HEK293 (cell line): ENCODE data around the gene UST.
A peak's percentile ranks its signal among the peaks of the same experiment; 100 is the strongest.

Experiments used
- FEZF1 ChIP-seq: fragments of 450-650 bp; formaldehyde crosslinking; IDR thresholded peaks from 2 replicates; pipeline ENCODE4 v1.5.1; 2016; ENCODE audit warnings: missing biosample characterization, missing genetic modification characterization
- GLIS2 ChIP-seq: fragments of 450-650 bp; formaldehyde crosslinking; IDR thresholded peaks from 2 replicates; pipeline ENCODE4 v1.5.1; 2016; ENCODE audit warnings: missing biosample characterization, missing genetic modification characterization
- HOXD13 ChIP-seq: sonication (generic); formaldehyde crosslinking; IDR thresholded peaks from 2 replicates; pipeline ENCODE4 v1.8.0; 2022; ENCODE audit warnings: missing genetic modification reagents, borderline replicate concordance
- IKZF3 ChIP-seq: fragments of 450-650 bp; IDR thresholded peaks from 2 replicates; pipeline ENCODE4 v1.5.0; 2018; ENCODE audit warnings: missing biosample characterization, mild to moderate bottlenecking, missing genetic modification characterization, moderate library complexity
- KLF10 ChIP-seq: fragments of 450-650 bp; IDR thresholded peaks from 2 replicates; pipeline ENCODE4 v1.5.1; 2018; ENCODE audit warnings: missing biosample characterization, mild to moderate bottlenecking, missing genetic modification characterization
- KLF8 ChIP-seq: fragments of 450-650 bp; formaldehyde crosslinking; IDR thresholded peaks from 2 replicates; pipeline ENCODE4 v1.5.1; 2016; ENCODE audit warnings: missing biosample characterization, missing genetic modification characterization
- OSR2 ChIP-seq: fragments of 450-650 bp; formaldehyde crosslinking; IDR thresholded peaks from 2 replicates; pipeline ENCODE4 v1.5.1; 2016; ENCODE audit warnings: missing biosample characterization, missing genetic modification characterization
- SP7 ChIP-seq: fragments of 450-650 bp; formaldehyde crosslinking; IDR thresholded peaks from 2 replicates; pipeline ENCODE4 v1.5.1; 2016; ENCODE audit warnings: missing biosample characterization, missing genetic modification characterization
- TCF7L2 ChIP-seq: IDR thresholded peaks from 2 replicates; pipeline ENCODE4 v1.6.1; 2011; ENCODE audit warnings: low read depth, mild to moderate bottlenecking, inconsistent platforms, low read length, moderate library complexity, borderline replicate concordance
- WT1 ChIP-seq: fragments of 450-650 bp; formaldehyde crosslinking; IDR thresholded peaks from 2 replicates; pipeline ENCODE4 v1.5.1; 2016; ENCODE audit warnings: missing biosample characterization, missing genetic modification characterization
- ZBTB17 ChIP-seq: fragments of 450-650 bp; formaldehyde crosslinking; IDR thresholded peaks from 2 replicates; pipeline ENCODE4 v1.5.1; 2016; ENCODE audit warnings: missing biosample characterization, missing genetic modification characterization
- ZBTB21 ChIP-seq: fragments of 450-650 bp; formaldehyde crosslinking; IDR thresholded peaks from 2 replicates; pipeline ENCODE4 v1.5.1; 2017; ENCODE audit warnings: missing biosample characterization, missing genetic modification characterization
- ZIC2 ChIP-seq: fragments of 450-650 bp; formaldehyde crosslinking; IDR thresholded peaks from 2 replicates; pipeline ENCODE4 v1.5.1; 2016; ENCODE audit warnings: missing biosample characterization, missing genetic modification characterization
- ZNF114 ChIP-seq: fragments of 450-650 bp; formaldehyde crosslinking; IDR thresholded peaks from 2 replicates; pipeline ENCODE4 v1.5.0; 2017; ENCODE audit warnings: missing biosample characterization, missing genetic modification characterization
- ZNF132 ChIP-seq: fragments of 450-650 bp; formaldehyde crosslinking; IDR thresholded peaks from 2 replicates; pipeline ENCODE4 v1.5.1; 2017; ENCODE audit warnings: missing biosample characterization, missing genetic modification characterization, borderline replicate concordance
- ZNF157 ChIP-seq: fragments of 450-650 bp; formaldehyde crosslinking; IDR thresholded peaks from 2 replicates; pipeline ENCODE4 v1.5.1; 2016; ENCODE audit warnings: missing biosample characterization, missing genetic modification characterization
- ZNF16 ChIP-seq: fragments of 450-650 bp; formaldehyde crosslinking; IDR thresholded peaks from 2 replicates; pipeline ENCODE4 v1.5.1; 2016; ENCODE audit warnings: low read depth, missing biosample characterization, missing genetic modification characterization
- ZNF169 ChIP-seq: fragments of 450-650 bp; formaldehyde crosslinking; IDR thresholded peaks from 2 replicates; pipeline ENCODE4 v1.5.1; 2016; ENCODE audit warnings: missing biosample characterization, missing genetic modification characterization
- ZNF2 ChIP-seq: fragments of 450-650 bp; formaldehyde crosslinking; IDR thresholded peaks from 2 replicates; pipeline ENCODE4 v1.5.1; 2016; ENCODE audit warnings: missing biosample characterization, missing genetic modification characterization
- ZNF202 ChIP-seq: fragments of 450-650 bp; formaldehyde crosslinking; IDR thresholded peaks from 2 replicates; pipeline ENCODE4 v1.5.1; 2016; ENCODE audit warnings: missing biosample characterization, missing genetic modification characterization, borderline replicate concordance
- ZNF26 ChIP-seq: fragments of 450-650 bp; formaldehyde crosslinking; IDR thresholded peaks from 2 replicates; pipeline ENCODE4 v1.5.1; 2016; ENCODE audit warnings: missing biosample characterization, missing genetic modification characterization
- ZNF350 ChIP-seq: fragments of 450-650 bp; formaldehyde crosslinking; IDR thresholded peaks from 2 replicates; pipeline ENCODE4 v1.5.0; 2017; ENCODE audit warnings: missing biosample characterization, mild to moderate bottlenecking, missing genetic modification characterization
- ZNF394 ChIP-seq: fragments of 450-650 bp; formaldehyde crosslinking; IDR thresholded peaks from 2 replicates; pipeline ENCODE4 v1.5.1; 2016; ENCODE audit warnings: missing biosample characterization, missing genetic modification characterization, mild to moderate bottlenecking, moderate library complexity, borderline replicate concordance
- ZNF501 ChIP-seq: fragments of 450-650 bp; formaldehyde crosslinking; IDR thresholded peaks from 2 replicates; pipeline ENCODE4 v1.5.1; 2016; ENCODE audit warnings: missing biosample characterization, missing genetic modification characterization
- ZNF514 ChIP-seq: fragments of 450-650 bp; formaldehyde crosslinking; IDR thresholded peaks from 2 replicates; pipeline ENCODE4 v1.5.1; 2016; ENCODE audit warnings: missing biosample characterization, missing genetic modification characterization
- ZNF555 ChIP-seq: fragments of 450-650 bp; formaldehyde crosslinking; conservative IDR thresholded peaks from 2 replicates; pipeline ENCODE4 v1.5.1; 2017; ENCODE audit warnings: missing biosample characterization, mild to moderate bottlenecking, missing genetic modification characterization, inconsistent platforms
- ZNF558 ChIP-seq: fragments of 450-650 bp; formaldehyde crosslinking; IDR thresholded peaks from 2 replicates; pipeline ENCODE4 v1.5.1; 2016; ENCODE audit warnings: missing biosample characterization, missing genetic modification characterization
- ZNF571 ChIP-seq: fragments of 450-650 bp; formaldehyde crosslinking; IDR thresholded peaks from 2 replicates; pipeline ENCODE4 v1.5.0; 2017; ENCODE audit warnings: missing biosample characterization, missing genetic modification characterization
- ZNF596 ChIP-seq: fragments of 450-650 bp; IDR thresholded peaks from 2 replicates; pipeline ENCODE4 v1.5.0; 2018; ENCODE audit warnings: missing biosample characterization, mild to moderate bottlenecking, missing genetic modification characterization, moderate library complexity
- ZNF660 ChIP-seq: fragments of 450-650 bp; IDR thresholded peaks from 2 replicates; pipeline ENCODE4 v1.5.1; 2018; ENCODE audit warnings: missing biosample characterization, mild to moderate bottlenecking, missing genetic modification characterization
- ZNF76 ChIP-seq: fragments of 450-650 bp; formaldehyde crosslinking; IDR thresholded peaks from 2 replicates; pipeline ENCODE4; 2016; ENCODE audit warnings: low read depth, missing biosample characterization, missing genetic modification characterization, borderline replicate concordance
- ZNF843 ChIP-seq: fragments of 450-650 bp; formaldehyde crosslinking; IDR thresholded peaks from 2 replicates; pipeline ENCODE4 v1.5.1; 2016; ENCODE audit warnings: missing biosample characterization, missing genetic modification characterization
- ZSCAN30 ChIP-seq: fragments of 450-650 bp; IDR thresholded peaks from 2 replicates; pipeline ENCODE4 v1.5.1; 2018; ENCODE audit warnings: missing biosample characterization, mild to moderate bottlenecking, missing genetic modification characterization, moderate library complexity
- TF ChIP-seq, protein P1 (sequence below): fragments of 450-650 bp; formaldehyde crosslinking; IDR thresholded peaks from 2 replicates; pipeline ENCODE4 v1.5.1; 2017; ENCODE audit warnings: missing biosample characterization, missing genetic modification characterization
- TF ChIP-seq, protein P2 (sequence below): fragments of 450-650 bp; formaldehyde crosslinking; IDR thresholded peaks from 2 replicates; pipeline ENCODE4 v1.5.1; 2016; ENCODE audit warnings: missing biosample characterization, missing genetic modification characterization

UST gene

GRCh38 chr6:149060985-149061760, 314.3 kb downstream of the UST start (continued):
- TF ChIP-seq TCF7L2 (no peak), KLF8 (tag by site-specific recombination) (no peak), ZIC2 (tag by site-specific recombination) (no peak), FEZF1 (tag by site-specific recombination) (0 out of 2 replicates have a peak, but pooled peaks have one; percentile 33), ZNF114 (tag by site-specific recombination) (no peak), ZNF501 (tag by site-specific recombination) (no peak), ZNF514 (tag by site-specific recombination) (no peak), ZNF26 (tag by site-specific recombination) (no peak), OSR2 (peak; percentile 73), ZBTB21 (tag by site-specific recombination) (no peak), ZNF596 (tag by site-specific recombination) (no peak), ZNF350 (tag by site-specific recombination) (peak; percentile 74; the same call in 1 of the 2 replicates), ZNF660 (tag by site-specific recombination) (peak; percentile 45; the same call in 1 of the 2 replicates), WT1 (peak; percentile 77), ZNF76 (tag by site-specific recombination) (no peak), ZNF169 (no peak), ZBTB17 (tag by site-specific recombination) (peak; percentile 50), GLIS2 (tag by site-specific recombination) (no peak), ZNF2 (tag by site-specific recombination) (0 out of 2 replicates have a peak, but pooled peaks have one; percentile 32), HOXD13 (no peak; the same call in 1 of the 2 replicates), ZSCAN30 (peak; percentile 74), IKZF3 (tag by site-specific recombination) (peak; percentile 37; the same call in 1 of the 2 replicates), ZNF202 (tag by site-specific recombination) (no peak), ZNF16 (tag by site-specific recombination) (no peak), ZNF555 (no peak), ZNF843 (tag by site-specific recombination) (peak; percentile 63; the same call in 1 of the 2 replicates), ZNF571 (tag by site-specific recombination) (no peak), ZNF157 (no peak), ZNF132 (tag by site-specific recombination) (no peak), ZNF558 (no peak), ZNF394 (tag by site-specific recombination) (peak; percentile 16; the same call in 1 of the 2 replicates), SP7 (tag by site-specific recombination) (peak; percentile 52), KLF10 (tag by site-specific recombination) (peak; percentile 37; the same call in 1 of the 2 replicates)
- TF ChIP-seq, protein P1, sequence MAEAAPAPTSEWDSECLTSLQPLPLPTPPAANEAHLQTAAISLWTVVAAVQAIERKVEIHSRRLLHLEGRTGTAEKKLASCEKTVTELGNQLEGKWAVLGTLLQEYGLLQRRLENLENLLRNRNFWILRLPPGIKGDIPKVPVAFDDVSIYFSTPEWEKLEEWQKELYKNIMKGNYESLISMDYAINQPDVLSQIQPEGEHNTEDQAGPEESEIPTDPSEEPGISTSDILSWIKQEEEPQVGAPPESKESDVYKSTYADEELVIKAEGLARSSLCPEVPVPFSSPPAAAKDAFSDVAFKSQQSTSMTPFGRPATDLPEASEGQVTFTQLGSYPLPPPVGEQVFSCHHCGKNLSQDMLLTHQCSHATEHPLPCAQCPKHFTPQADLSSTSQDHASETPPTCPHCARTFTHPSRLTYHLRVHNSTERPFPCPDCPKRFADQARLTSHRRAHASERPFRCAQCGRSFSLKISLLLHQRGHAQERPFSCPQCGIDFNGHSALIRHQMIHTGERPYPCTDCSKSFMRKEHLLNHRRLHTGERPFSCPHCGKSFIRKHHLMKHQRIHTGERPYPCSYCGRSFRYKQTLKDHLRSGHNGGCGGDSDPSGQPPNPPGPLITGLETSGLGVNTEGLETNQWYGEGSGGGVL = 0 out of 2 replicates have a peak, but pooled peaks have one; percentile 10
- TF ChIP-seq, protein P2, sequence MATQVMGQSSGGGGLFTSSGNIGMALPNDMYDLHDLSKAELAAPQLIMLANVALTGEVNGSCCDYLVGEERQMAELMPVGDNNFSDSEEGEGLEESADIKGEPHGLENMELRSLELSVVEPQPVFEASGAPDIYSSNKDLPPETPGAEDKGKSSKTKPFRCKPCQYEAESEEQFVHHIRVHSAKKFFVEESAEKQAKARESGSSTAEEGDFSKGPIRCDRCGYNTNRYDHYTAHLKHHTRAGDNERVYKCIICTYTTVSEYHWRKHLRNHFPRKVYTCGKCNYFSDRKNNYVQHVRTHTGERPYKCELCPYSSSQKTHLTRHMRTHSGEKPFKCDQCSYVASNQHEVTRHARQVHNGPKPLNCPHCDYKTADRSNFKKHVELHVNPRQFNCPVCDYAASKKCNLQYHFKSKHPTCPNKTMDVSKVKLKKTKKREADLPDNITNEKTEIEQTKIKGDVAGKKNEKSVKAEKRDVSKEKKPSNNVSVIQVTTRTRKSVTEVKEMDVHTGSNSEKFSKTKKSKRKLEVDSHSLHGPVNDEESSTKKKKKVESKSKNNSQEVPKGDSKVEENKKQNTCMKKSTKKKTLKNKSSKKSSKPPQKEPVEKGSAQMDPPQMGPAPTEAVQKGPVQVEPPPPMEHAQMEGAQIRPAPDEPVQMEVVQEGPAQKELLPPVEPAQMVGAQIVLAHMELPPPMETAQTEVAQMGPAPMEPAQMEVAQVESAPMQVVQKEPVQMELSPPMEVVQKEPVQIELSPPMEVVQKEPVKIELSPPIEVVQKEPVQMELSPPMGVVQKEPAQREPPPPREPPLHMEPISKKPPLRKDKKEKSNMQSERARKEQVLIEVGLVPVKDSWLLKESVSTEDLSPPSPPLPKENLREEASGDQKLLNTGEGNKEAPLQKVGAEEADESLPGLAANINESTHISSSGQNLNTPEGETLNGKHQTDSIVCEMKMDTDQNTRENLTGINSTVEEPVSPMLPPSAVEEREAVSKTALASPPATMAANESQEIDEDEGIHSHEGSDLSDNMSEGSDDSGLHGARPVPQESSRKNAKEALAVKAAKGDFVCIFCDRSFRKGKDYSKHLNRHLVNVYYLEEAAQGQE (tag by site-specific recombination) = 0 out of 2 replicates have a peak, but pooled peaks have one; percentile 14
